Ovary (tissue), 9 donors: ENCODE measurements around the gene CCDC91. TPM values are rescaled to one million over a fixed set of nuclear protein-coding genes. Genes with fewer than 3 reads are reported as not detected.

ENCODE experiments used
- DNase-seq, 5 donors: peaks; one replicate each; pipeline ENCODE4 v3.0.0-alpha.2; 2019 to 2020
- H3K27ac ChIP-seq, 2 donors: fragments of 200-600 bp; one replicate each; pipeline versions ENCODE4 v1.5.1 to v1.8.0; 2019 to 2022
- H3K27me3 ChIP-seq: fragments of 200-600 bp; one replicate; pipeline ENCODE4 v1.8.0; 2022
- H3K36me3 ChIP-seq: fragments of 200-600 bp; sonication (generic); one replicate; pipeline ENCODE4 v1.5.1; 2019
- H3K4me1 ChIP-seq: one replicate; pipeline ENCODE4 v1.8.1; 2013; ENCODE audit warnings: mild to moderate bottlenecking, moderate library complexity; ENCODE audit not compliant: insufficient read depth
- H3K4me3 ChIP-seq: fragments of 200-600 bp; sonication (generic); one replicate; pipeline ENCODE4 v1.5.1; 2017
- H3K9me3 ChIP-seq, 2 donors: fragments of 200-600 bp in 1 of 2; sonication (generic) in 1 of 2; one replicate each; pipeline versions ENCODE4 v1.5.1 to v1.8.1; 2013 to 2019; ENCODE audit warnings: mild to moderate bottlenecking in 1 of 2, moderate library complexity in 1 of 2
- CTCF ChIP-seq, 3 donors: fragments of 450-650 bp in 2 of 3; fragments of 200-600 bp in 1 of 3; IDR thresholded peaks; one replicate each; pipeline versions ENCODE4 v1.5.1 to v1.8.0; 2016 to 2022; ENCODE audit warnings: antibody characterized with exemption in 3 of 3, mild to moderate bottlenecking in 1 of 3
- EP300 ChIP-seq: sonication (generic); formaldehyde crosslinking; IDR thresholded peaks from one replicate; pipeline ENCODE4 v1.6.1; 2017; ENCODE audit warnings: antibody characterized with exemption
- POLR2A ChIP-seq: fragments of 450-650 bp; IDR thresholded peaks from one replicate; pipeline ENCODE4 v1.6.1; 2017; ENCODE audit warnings: antibody characterized with exemption, mild to moderate bottlenecking, moderate library complexity
- WGBS, 3 donors: extraction: QIAGEN DNeasy Blood & Tissue Kit in 1 of 3; methylation state at CpG; one replicate each; pipeline versions ENCODE4 v1.1.5 to v1.1.7; 2013 to 2017; 5-methylcytosine and 5-hydroxymethylcytosine counted together
- intact Hi-C, 4 donors: fragments of 100-400 bp; cut with DNase I; formaldehyde crosslinking; loops; one replicate each; pipeline versions ENCODE4 v1.11.0 to v1.15.1; 2022 to 2023
- polyA plus RNA-seq, 2 donors: library from polyadenylated mRNA; stranded (reverse); fragments of 200-250 nt in 1 of 2; fragments of 350-450 nt in 1 of 2; fragmentation: Illumina TruSeq in 1 of 2; extraction: RNeasy Lipid Tissue Mini Kit (QIAGEN cat#74804) in 1 of 2; gene quantifications; one replicate each; pipeline ENCODE4 v1.2.3, GENCODE V29; 2013 to 2014
- total RNA-seq, 7 donors: library from RNA; depleted of rRNA in 2 of 7; stranded (reverse); fragments of >200 nt in 2 of 7; fragmentation: NEBNext Ultra II Directional in 3 of 7; extraction: Animal tissue kit (Norgen Biotek cat#: 25700) in 3 of 7; gene quantifications; one replicate each; pipeline versions ENCODE4 v1.1.0 to v1.2.4, GENCODE V29; 2016 to 2023
- donor health status: DM: no; HTN: no; CAD: no; lungs with moderate emphysema.
- donor health status: DM: no; HTN: no; CAD: no.
- donor health status: Bipolar disorder and iron deficiency.
- donor health status: DM: yes; HTN: yes; CAD: no.
- donor health status: DM: no; HTN: no; CAD: no.
- donor health status: DM: yes; HTN: yes; CAD: no.

The CCDC91 gene
- total and polyA plus RNA-seq, 9 donors: 15.8 to 45.7 (median 36.2) TPM

- Histone ChIP-seq H3K36me3 (no peaks in the 10 kb centered on the region), H3K27me3 (no peaks in the 10 kb centered on the region), H3K4me1 (no peaks in the 10 kb centered on the region), H3K9me3 (no peaks in the 10 kb centered on the region), H3K4me3 (no peak overlapping the region), H3K27ac (no peak overlapping the region)
- DNase-seq: no peak
- intact Hi-C loops: no loop called here
- 94 to 100% (median 97%) methylated on average over 1 of the region's 1 CpG for WGBS, 3 donors
- TF ChIP-seq POLR2A (no peak), EP300 (no peak), CTCF (IDR thresholded peaks at IDR 0.05) (no peak)
These were observed 289.4 kb downstream of the CCDC91 start for GRCh38 chr12:28479683-28480082.

GRCh38 chr12:28484156-28484555 lies 293.9 kb downstream of the CCDC91 start:
- TF ChIP-seq CTCF (IDR thresholded peaks at IDR 0.05): no peak
- TF ChIP-seq POLR2A: no peak
- TF ChIP-seq EP300: no peak
- Histone ChIP-seq H3K27ac (no peak overlapping the region), H3K4me1 (no peaks in the 10 kb centered on the region), H3K9me3 (no peaks in the 10 kb centered on the region), H3K27me3 (no peaks in the 10 kb centered on the region), H3K36me3 (no peaks in the 10 kb centered on the region), H3K4me3 (no peak overlapping the region)
- DNase-seq: no peak
- intact Hi-C loops: no loop called here
- WGBS, 3 donors: 93 to 99% (median 96%) methylated on average over 1 of the region's 1 CpG

GRCh38 chr12:28486521-28486920 lies 296.3 kb downstream of the CCDC91 start:
- 68 to 94% (median 86%) methylated on average over 1 of the region's 1 CpG for WGBS, 3 donors
- DNase-seq: no peak
- H3K36me3 ChIP-seq: no peaks in the 10 kb centered on the region
- no peak overlapping the region for H3K27ac ChIP-seq
- H3K9me3 ChIP-seq: no peaks in the 10 kb centered on the region
- no peaks in the 10 kb centered on the region for H3K27me3 ChIP-seq
- TF ChIP-seq POLR2A (no peak), EP300 (no peak), CTCF (IDR thresholded peaks at IDR 0.05) (no peak)
- H3K4me3 ChIP-seq: no peak overlapping the region
- intact Hi-C loops: no loop called here
- no peaks in the 10 kb centered on the region for H3K4me1 ChIP-seq

- Histone ChIP-seq H3K4me3 (no peak overlapping the region), H3K9me3 (no peaks in the 10 kb centered on the region), H3K27me3 (no peaks in the 10 kb centered on the region), H3K4me1 (no peaks in the 10 kb centered on the region), H3K36me3 (no peaks in the 10 kb centered on the region), H3K27ac (no peak overlapping the region)
- TF ChIP-seq EP300 (no peak), POLR2A (no peak), CTCF (IDR thresholded peaks at IDR 0.05) (no peak)
- intact Hi-C loops: no loop called here
- 12 to 24% (median 15%) methylated on average over 2 of the region's 2 CpGs for WGBS, 3 donors
- DNase-seq: no peak
These were observed 299.0 kb downstream of the CCDC91 start for GRCh38 chr12:28489246-28489645.
